ENCODE measurements around the gene CPNE4. TPM values are rescaled to one million over a fixed set of nuclear protein-coding genes. Genes with fewer than 3 reads are reported as not detected.

CPNE4 gene
- total RNA-seq, 1 experiment from 2014 or later, result not detected

GRCh38 chr3:131546441-131546840 is 488.4 kb downstream of the CPNE4 start:
- no peaks in the 10 kb centered on the region for H3K4me1 ChIP-seq (ENCODE audit: low read length)
- DNase-seq, result no peak
- no peak overlapping the region for H2AFZ ChIP-seq (ENCODE audit: low read length)
- H3K27me3 ChIP-seq (ENCODE audit: low read length), result no peaks in the 10 kb centered on the region
- no peaks in the 10 kb centered on the region for H3K36me3 ChIP-seq (ENCODE audit: insufficient read depth, low read length)
- H3K79me2 ChIP-seq (ENCODE audit: low read length), result no peaks in the 10 kb centered on the region
- H3K9me3 ChIP-seq (ENCODE audit: low read length), result no peaks in the 10 kb centered on the region
- no peak overlapping the region for H3K4me3 ChIP-seq (ENCODE audit: low read length)
- H3K9me2 ChIP-seq (replicated peaks; ENCODE audit: insufficient read depth, low read length), result no peaks in the 10 kb centered on the region
- no peak overlapping the region for H3K27ac ChIP-seq (ENCODE audit: low read length)
- no peak overlapping the region for H3K4me2 ChIP-seq (ENCODE audit: low read depth, low read length, poor library complexity, severe bottlenecking)
- H3K9ac ChIP-seq (ENCODE audit: low read length), result no peak overlapping the region
- no peaks in the 10 kb centered on the region for H4K20me1 ChIP-seq (ENCODE audit: insufficient read depth, low read depth, low read length)

- Histone ChIP-seq H3K27ac (ENCODE audit: low read length) (no peak overlapping the region), H3K9me3 (ENCODE audit: low read length) (no peaks in the 10 kb centered on the region), H3K9me2 (replicated peaks; ENCODE audit: insufficient read depth, low read length) (no peaks in the 10 kb centered on the region), H2AFZ (ENCODE audit: low read length) (no peak overlapping the region), H3K36me3 (ENCODE audit: insufficient read depth, low read length) (no peaks in the 10 kb centered on the region), H4K20me1 (ENCODE audit: insufficient read depth, low read depth, low read length) (no peaks in the 10 kb centered on the region), H3K9ac (ENCODE audit: low read length) (no peak overlapping the region), H3K4me3 (ENCODE audit: low read length) (no peak overlapping the region), H3K4me1 (ENCODE audit: low read length) (peaks cover 7% of the 10 kb centered on the region), H3K4me2 (ENCODE audit: low read depth, low read length, poor library complexity, severe bottlenecking) (no peak overlapping the region), H3K27me3 (ENCODE audit: low read length) (no peaks in the 10 kb centered on the region), H3K79me2 (ENCODE audit: low read length) (no peaks in the 10 kb centered on the region)
- DNase-seq, result no peak
These were observed 490.3 kb downstream of the CPNE4 start for GRCh38 chr3:131544557-131544956.

DNA sequence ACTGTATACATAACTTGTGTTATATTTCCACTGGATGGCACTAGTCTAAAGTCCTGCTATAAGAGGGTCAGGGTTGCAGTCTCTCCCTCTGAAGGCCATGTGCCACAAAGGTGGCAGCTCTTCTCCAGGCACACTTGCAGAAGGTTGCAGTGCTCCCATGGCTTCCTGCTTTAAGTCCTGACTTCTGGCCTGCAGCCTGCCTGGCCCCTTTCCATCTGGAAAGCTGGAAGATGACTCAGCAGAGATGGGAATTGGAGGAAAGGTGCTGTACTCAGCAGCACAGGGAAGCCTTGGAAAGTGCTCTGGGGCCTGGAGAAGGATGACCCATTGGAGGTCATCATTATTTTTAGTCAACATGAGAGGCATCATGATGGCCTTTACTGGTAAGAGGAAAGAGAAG is 491.1 kb downstream of the CPNE4 start:
- peaks cover 9% of the 10 kb centered on the region for H3K4me1 ChIP-seq (ENCODE audit: low read length)
- no peak overlapping the region for H2AFZ ChIP-seq (ENCODE audit: low read length)
- H3K79me2 ChIP-seq (ENCODE audit: low read length), result no peaks in the 10 kb centered on the region
- no peak overlapping the region for H3K4me3 ChIP-seq (ENCODE audit: low read length)
- no peaks in the 10 kb centered on the region for H3K36me3 ChIP-seq (ENCODE audit: insufficient read depth, low read length)
- H3K27ac ChIP-seq (ENCODE audit: low read length), result no peak overlapping the region
- H3K9ac ChIP-seq (ENCODE audit: low read length), result no peak overlapping the region
- no peaks in the 10 kb centered on the region for H3K9me3 ChIP-seq (ENCODE audit: low read length)
- no peak overlapping the region for H3K4me2 ChIP-seq (ENCODE audit: low read depth, low read length, poor library complexity, severe bottlenecking)
- no peaks in the 10 kb centered on the region for H3K9me2 ChIP-seq (replicated peaks; ENCODE audit: insufficient read depth, low read length)
- H4K20me1 ChIP-seq (ENCODE audit: insufficient read depth, low read depth, low read length), result no peaks in the 10 kb centered on the region
- H3K27me3 ChIP-seq (ENCODE audit: low read length), result no peaks in the 10 kb centered on the region
- no peak for DNase-seq

GRCh38 chr3:131541288-131541687 is 493.5 kb downstream of the CPNE4 start:
- no peak overlapping the region for H2AFZ ChIP-seq (ENCODE audit: low read length)
- no peak overlapping the region for H3K9ac ChIP-seq (ENCODE audit: low read length)
- no peak for DNase-seq
- no peak overlapping the region for H3K4me2 ChIP-seq (ENCODE audit: low read depth, low read length, poor library complexity, severe bottlenecking)
- no peaks in the 10 kb centered on the region for H4K20me1 ChIP-seq (ENCODE audit: insufficient read depth, low read depth, low read length)
- no peaks in the 10 kb centered on the region for H3K79me2 ChIP-seq (ENCODE audit: low read length)
- no peaks in the 10 kb centered on the region for H3K9me3 ChIP-seq (ENCODE audit: low read length)
- H3K4me1 ChIP-seq (ENCODE audit: low read length), result peaks cover 9% of the 10 kb centered on the region
- no peaks in the 10 kb centered on the region for H3K27me3 ChIP-seq (ENCODE audit: low read length)
- H3K27ac ChIP-seq (ENCODE audit: low read length), result no peak overlapping the region
- H3K36me3 ChIP-seq (ENCODE audit: insufficient read depth, low read length), result no peaks in the 10 kb centered on the region
- H3K9me2 ChIP-seq (replicated peaks; ENCODE audit: insufficient read depth, low read length), result no peaks in the 10 kb centered on the region
- H3K4me3 ChIP-seq (ENCODE audit: low read length), result no peak overlapping the region

- no peak for DNase-seq
- H3K27me3 ChIP-seq (ENCODE audit: low read length), result no peaks in the 10 kb centered on the region
- no peak overlapping the region for H3K4me3 ChIP-seq (ENCODE audit: low read length)
- no peaks in the 10 kb centered on the region for H3K9me3 ChIP-seq (ENCODE audit: low read length)
- no peaks in the 10 kb centered on the region for H3K9me2 ChIP-seq (replicated peaks; ENCODE audit: insufficient read depth, low read length)
- no peak overlapping the region for H3K4me2 ChIP-seq (ENCODE audit: low read depth, low read length, poor library complexity, severe bottlenecking)
- no peak overlapping the region for H2AFZ ChIP-seq (ENCODE audit: low read length)
- H3K9ac ChIP-seq (ENCODE audit: low read length), result no peak overlapping the region
- H3K4me1 ChIP-seq (ENCODE audit: low read length), result peaks cover 10% of the 10 kb centered on the region
- no peaks in the 10 kb centered on the region for H3K36me3 ChIP-seq (ENCODE audit: insufficient read depth, low read length)
- no peaks in the 10 kb centered on the region for H4K20me1 ChIP-seq (ENCODE audit: insufficient read depth, low read depth, low read length)
- no peaks in the 10 kb centered on the region for H3K79me2 ChIP-seq (ENCODE audit: low read length)
- no peak overlapping the region for H3K27ac ChIP-seq (ENCODE audit: low read length)
These were observed 494.0 kb downstream of the CPNE4 start for GRCh38 chr3:131540821-131541220.

DNA sequence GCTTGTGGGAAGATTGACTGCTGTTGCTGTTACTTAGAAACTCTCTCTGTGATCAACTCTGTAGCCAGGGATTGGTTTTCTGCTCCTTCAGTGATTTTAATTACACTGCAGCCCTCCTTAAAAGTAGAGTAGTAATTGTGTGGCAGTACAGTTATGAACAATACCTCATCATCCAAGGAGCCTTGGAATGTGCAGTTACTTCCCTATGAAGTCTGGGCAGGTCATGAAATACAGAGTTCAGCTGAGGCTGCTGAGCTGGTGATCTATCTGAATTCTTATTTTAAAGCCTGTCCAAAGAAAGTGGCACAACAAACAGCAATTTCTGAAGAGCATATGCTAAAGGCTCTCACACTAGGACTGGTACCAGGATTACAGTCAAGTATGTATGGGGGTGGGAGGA is 494.7 kb downstream of the CPNE4 start:
- H3K79me2 ChIP-seq (ENCODE audit: low read length), result no peaks in the 10 kb centered on the region
- no peaks in the 10 kb centered on the region for H3K36me3 ChIP-seq (ENCODE audit: insufficient read depth, low read length)
- no peaks in the 10 kb centered on the region for H3K9me2 ChIP-seq (replicated peaks; ENCODE audit: insufficient read depth, low read length)
- H4K20me1 ChIP-seq (ENCODE audit: insufficient read depth, low read depth, low read length), result no peaks in the 10 kb centered on the region
- peaks cover 15% of the 10 kb centered on the region for H3K4me1 ChIP-seq (ENCODE audit: low read length)
- DNase-seq, result no peak
- no peak overlapping the region for H3K27ac ChIP-seq (ENCODE audit: low read length)
- no peaks in the 10 kb centered on the region for H3K27me3 ChIP-seq (ENCODE audit: low read length)
- H3K4me3 ChIP-seq (ENCODE audit: low read length), result no peak overlapping the region
- H3K9ac ChIP-seq (ENCODE audit: low read length), result no peak overlapping the region
- no peak overlapping the region for H2AFZ ChIP-seq (ENCODE audit: low read length)
- H3K9me3 ChIP-seq (ENCODE audit: low read length), result no peaks in the 10 kb centered on the region
- H3K4me2 ChIP-seq (ENCODE audit: low read depth, low read length, poor library complexity, severe bottlenecking), result peak overlapping the region; percentile 17

DNA sequence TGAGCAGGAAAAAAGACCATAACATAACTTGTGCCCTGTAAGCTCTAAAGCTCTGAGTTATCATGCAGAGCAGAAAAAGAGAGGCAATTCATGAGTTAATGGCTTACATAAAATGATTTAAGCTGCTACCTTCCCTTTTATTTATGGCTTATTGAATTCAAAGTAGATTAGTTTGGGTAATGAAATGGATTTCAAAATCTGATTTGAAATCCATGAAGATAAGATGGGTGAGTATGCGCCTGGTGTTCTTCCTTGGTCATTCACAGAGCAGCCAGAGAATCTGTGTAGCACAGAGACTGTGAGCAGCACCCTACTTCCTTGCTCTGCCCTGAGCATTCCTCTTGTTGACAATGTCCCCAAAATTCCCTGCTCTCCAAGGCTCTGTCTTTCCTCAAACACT is 495.8 kb downstream of the CPNE4 start:
- H3K4me3 ChIP-seq (ENCODE audit: low read length), result no peak overlapping the region
- H2AFZ ChIP-seq (ENCODE audit: low read length), result no peak overlapping the region
- peaks cover 15% of the 10 kb centered on the region for H3K4me1 ChIP-seq (ENCODE audit: low read length)
- H3K36me3 ChIP-seq (ENCODE audit: insufficient read depth, low read length), result no peaks in the 10 kb centered on the region
- no peaks in the 10 kb centered on the region for H3K9me3 ChIP-seq (ENCODE audit: low read length)
- no peak for DNase-seq
- H3K27me3 ChIP-seq (ENCODE audit: low read length), result no peaks in the 10 kb centered on the region
- no peak overlapping the region for H3K9ac ChIP-seq (ENCODE audit: low read length)
- no peaks in the 10 kb centered on the region for H4K20me1 ChIP-seq (ENCODE audit: insufficient read depth, low read depth, low read length)
- H3K4me2 ChIP-seq (ENCODE audit: low read depth, low read length, poor library complexity, severe bottlenecking), result no peak overlapping the region
- H3K27ac ChIP-seq (ENCODE audit: low read length), result no peak overlapping the region
- no peaks in the 10 kb centered on the region for H3K79me2 ChIP-seq (ENCODE audit: low read length)
- H3K9me2 ChIP-seq (replicated peaks; ENCODE audit: insufficient read depth, low read length), result no peaks in the 10 kb centered on the region

- H3K79me2 ChIP-seq (ENCODE audit: low read length), result no peaks in the 10 kb centered on the region
- no peaks in the 10 kb centered on the region for H3K27me3 ChIP-seq (ENCODE audit: low read length)
- no peak overlapping the region for H3K4me2 ChIP-seq (ENCODE audit: low read depth, low read length, poor library complexity, severe bottlenecking)
- H3K27ac ChIP-seq (ENCODE audit: low read length), result no peak overlapping the region
- no peak overlapping the region for H3K9ac ChIP-seq (ENCODE audit: low read length)
- no peak for DNase-seq
- H3K9me3 ChIP-seq (ENCODE audit: low read length), result no peaks in the 10 kb centered on the region
- no peaks in the 10 kb centered on the region for H4K20me1 ChIP-seq (ENCODE audit: insufficient read depth, low read depth, low read length)
- H3K4me3 ChIP-seq (ENCODE audit: low read length), result no peak overlapping the region
- H3K9me2 ChIP-seq (replicated peaks; ENCODE audit: insufficient read depth, low read length), result no peaks in the 10 kb centered on the region
- peaks cover 15% of the 10 kb centered on the region for H3K4me1 ChIP-seq (ENCODE audit: low read length)
- H3K36me3 ChIP-seq (ENCODE audit: insufficient read depth, low read length), result no peaks in the 10 kb centered on the region
- H2AFZ ChIP-seq (ENCODE audit: low read length), result no peak overlapping the region
These were observed 497.3 kb downstream of the CPNE4 start for GRCh38 chr3:131537531-131537930.

DNA sequence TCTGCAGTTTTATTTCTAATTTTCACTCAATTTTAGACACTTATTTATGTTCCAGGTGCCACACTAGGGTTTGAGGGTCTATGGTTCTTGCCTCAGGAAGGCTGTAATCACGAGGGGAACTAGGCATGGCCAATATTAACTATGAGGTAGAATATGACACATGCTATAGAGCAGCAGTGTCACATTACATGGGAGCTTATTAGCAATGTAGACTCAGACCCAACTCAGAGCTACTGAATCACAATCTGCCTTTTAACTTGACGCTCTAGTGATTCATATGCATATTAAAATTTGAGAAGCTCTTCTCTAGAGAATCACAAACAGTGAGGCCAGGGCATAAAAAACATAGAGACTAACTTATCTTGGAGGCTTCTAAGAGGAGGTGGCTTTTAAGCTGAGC is 499.2 kb downstream of the CPNE4 start:
- Histone ChIP-seq H4K20me1 (ENCODE audit: insufficient read depth, low read depth, low read length) (no peaks in the 10 kb centered on the region), H3K27ac (ENCODE audit: low read length) (no peak overlapping the region), H2AFZ (ENCODE audit: low read length) (no peak overlapping the region), H3K4me3 (ENCODE audit: low read length) (no peak overlapping the region), H3K9me3 (ENCODE audit: low read length) (no peaks in the 10 kb centered on the region), H3K27me3 (ENCODE audit: low read length) (0 out of 2 replicates have a peak, but pooled peaks cover 3% of the 10 kb centered on the region), H3K4me2 (ENCODE audit: low read depth, low read length, poor library complexity, severe bottlenecking) (no peak overlapping the region), H3K4me1 (ENCODE audit: low read length) (peaks cover 15% of the 10 kb centered on the region), H3K79me2 (ENCODE audit: low read length) (no peaks in the 10 kb centered on the region), H3K36me3 (ENCODE audit: insufficient read depth, low read length) (no peaks in the 10 kb centered on the region), H3K9me2 (replicated peaks; ENCODE audit: insufficient read depth, low read length) (no peaks in the 10 kb centered on the region), H3K9ac (ENCODE audit: low read length) (no peak overlapping the region)
- peak; percentile 41 for DNase-seq
